ENCODE results near the gene ALKBH5. TPM values are rescaled to one million over a fixed set of nuclear protein-coding genes. Genes with fewer than 3 reads are reported as not detected.
"Not testable (repeated sequence)": the region's sequence is repeated elsewhere in the genome, so short reads cannot be mapped to it uniquely, and the experiment has no call there.

The ALKBH5 gene
- total RNA-seq, 1 experiment from 2014 or later, result 94.5 TPM

GRCh38 chr17:18213666-18214270 lies 30.1 kb downstream of the ALKBH5 start:
- no peak overlapping the region for H3K4me3 ChIP-seq (ENCODE audit: low read depth in 2 of 2, low read length in 2 of 2)
- DNase-seq (ENCODE audit: low read depth, low spot score) (no peak), ATAC-seq (no peak)
- H3K27me3 ChIP-seq (ENCODE audit: control insufficient read depth, insufficient read depth, low read length), result no peaks in the 10 kb centered on the region
- intact Hi-C loops (cut with micrococcal nuclease; ENCODE audit: unreplicated experiment), result loop anchor here (10.0 kb wide), 1 partner anchor 69 kb away; no protein-coding TSS in a partner anchor
- peaks cover under 1% of the 10 kb centered on the region; the same call in 1 of the 2 replicates for H3K4me1 ChIP-seq (ENCODE audit: control insufficient read depth, insufficient read depth, low read length)
- ChIA-PET POLR2A (no interaction called here), CTCF (interaction anchor here (0.6 to 0.7 kb wide), 3 partner anchors 44 to 76 kb away, joined by 4 to 8 read pairs (median 7); no protein-coding TSS in a partner anchor)
- no peaks in the 10 kb centered on the region for H3K9me3 ChIP-seq (ENCODE audit: control insufficient read depth, insufficient read depth, low read depth, low read length)
- no peak for TF ChIP-seq POLR2AphosphoS5 (IDR thresholded peaks at IDR 0.05; ENCODE audit: low read depth, low read length)
- TF ChIP-seq CTCF (IDR thresholded peaks at IDR 0.05), result no peak
- no peak for TF ChIP-seq REST (IDR thresholded peaks at IDR 0.05; ENCODE audit: insufficient read depth in 1 of 2, low read depth in 2 of 2, low read length in 1 of 2)
- no peak for TF ChIP-seq SIN3A (IDR thresholded peaks at IDR 0.05; ENCODE audit: borderline replicate concordance, insufficient read depth, low read depth, low read length)
- no peak for TF ChIP-seq TCF7L2 (IDR thresholded peaks at IDR 0.05; ENCODE audit: low read depth, low read length)
- in situ Hi-C loops (cut with HindIII; ENCODE audit: low pct_unique_long_range_greater_than_20kb, low sequenced_read_pairs), result no loop called here
- H3K36me3 ChIP-seq (ENCODE audit: control insufficient read depth, insufficient read depth, low read length), result peaks cover 3% of the 10 kb centered on the region; the same call in 1 of the 2 replicates
- no TSS peak for BruUV-seq (replicated peaks)
- H3K27ac ChIP-seq (ENCODE audit: low read length), result no peak overlapping the region

GRCh38 chr17:18216906-18217305 lies 33.3 kb downstream of the ALKBH5 start:
- CTCF ChIA-PET, result interaction anchor here (0.7 kb wide), 1 partner anchor 649 kb away, joined by 3 read pairs; no protein-coding TSS in a partner anchor
- H3K9me3 ChIP-seq (ENCODE audit: control insufficient read depth, insufficient read depth, low read depth, low read length); H3K36me3 ChIP-seq (ENCODE audit: control insufficient read depth, insufficient read depth, low read length); H3K27me3 ChIP-seq (ENCODE audit: control insufficient read depth, insufficient read depth, low read length); DNase-seq (ENCODE audit: low read depth, low spot score); H3K4me1 ChIP-seq (ENCODE audit: control insufficient read depth, insufficient read depth, low read length); POLR2A ChIA-PET; H3K27ac ChIP-seq (ENCODE audit: low read length); H3K4me3 ChIP-seq (ENCODE audit: low read depth in 2 of 2, low read length in 2 of 2); BruUV-seq (replicated peaks); ATAC-seq; in situ Hi-C loops (cut with HindIII; ENCODE audit: low pct_unique_long_range_greater_than_20kb, low sequenced_read_pairs): not testable (repeated sequence)
- intact Hi-C loops (cut with micrococcal nuclease; ENCODE audit: unreplicated experiment), result loop anchor here (10.0 kb wide), 1 partner anchor 72 kb away; no protein-coding TSS in a partner anchor

GRCh38 chr17:18217412-18218015 lies 33.9 kb downstream of the ALKBH5 start:
- H3K27me3 ChIP-seq (ENCODE audit: control insufficient read depth, insufficient read depth, low read length), result no peaks in the 10 kb centered on the region
- H3K27ac ChIP-seq (ENCODE audit: low read length), result no peak overlapping the region
- no peaks in the 10 kb centered on the region for H3K36me3 ChIP-seq (ENCODE audit: control insufficient read depth, insufficient read depth, low read length)
- TF ChIP-seq SIN3A (IDR thresholded peaks at IDR 0.05; ENCODE audit: borderline replicate concordance, insufficient read depth, low read depth, low read length), result no peak
- no peak for TF ChIP-seq POLR2AphosphoS5 (IDR thresholded peaks at IDR 0.05; ENCODE audit: low read depth, low read length)
- TF ChIP-seq TCF7L2 (IDR thresholded peaks at IDR 0.05; ENCODE audit: low read depth, low read length), result no peak
- TF ChIP-seq CTCF (IDR thresholded peaks at IDR 0.05), result peak; percentile 93
- no peak for TF ChIP-seq REST (IDR thresholded peaks at IDR 0.05; ENCODE audit: insufficient read depth in 1 of 2, low read depth in 2 of 2, low read length in 1 of 2)
- DNase-seq (ENCODE audit: low read depth, low spot score) (peak; percentile 56), ATAC-seq (peak; percentile 92)
- H3K4me1 ChIP-seq (ENCODE audit: control insufficient read depth, insufficient read depth, low read length), result peaks cover 7% of the 10 kb centered on the region; the same call in 1 of the 2 replicates
- CTCF ChIA-PET, result interaction anchor here (0.6 kb wide), 1 partner anchor 42 kb away, joined by 3 read pairs; no protein-coding TSS in a partner anchor
- BruUV-seq (replicated peaks), result no TSS peak
- H3K4me3 ChIP-seq (ENCODE audit: low read depth in 2 of 2, low read length in 2 of 2), result no peak overlapping the region
- in situ Hi-C loops (cut with HindIII; ENCODE audit: low pct_unique_long_range_greater_than_20kb, low sequenced_read_pairs) (no loop called here), intact Hi-C loops (cut with micrococcal nuclease; ENCODE audit: unreplicated experiment) (loop anchor here (10.0 kb wide), 1 partner anchor 73 kb away; no protein-coding TSS in a partner anchor)
- no peaks in the 10 kb centered on the region for H3K9me3 ChIP-seq (ENCODE audit: control insufficient read depth, insufficient read depth, low read depth, low read length)
- POLR2A ChIA-PET, result no interaction called here
